ENCODE results near the gene ANKS1B.

Gene ANKS1B

GRCh38 chr12:99436584-99436983, 548.2 kb downstream of the ANKS1B start:
- FAIRE-seq: no peak

GRCh38 chr12:99435095-99435791, 549.5 kb downstream of the ANKS1B start:
- no peak for FAIRE-seq

GRCh38 chr12:99433155-99433554, 551.6 kb downstream of the ANKS1B start:
- no peak for FAIRE-seq

- peak; percentile 53 for FAIRE-seq
Observed at GRCh38 chr12:99431203-99431602, 553.5 kb downstream of the ANKS1B start.

GRCh38 chr12:99427104-99427503, 557.6 kb downstream of the ANKS1B start:
- no peak for FAIRE-seq

- FAIRE-seq: peak; percentile 91
Observed at GRCh38 chr12:99418379-99418778, 566.4 kb downstream of the ANKS1B start.

- FAIRE-seq: no peak
Observed at GRCh38 chr12:99413751-99414150, 571.0 kb downstream of the ANKS1B start.

- no peak for FAIRE-seq
Observed at GRCh38 chr12:99393763-99394162, 591.0 kb downstream of the ANKS1B start.

GRCh38 chr12:99392091-99392850, 592.5 kb downstream of the ANKS1B start:
- FAIRE-seq: no peak

GRCh38 chr12:99390707-99391106, 594.0 kb downstream of the ANKS1B start:
- FAIRE-seq: no peak

GRCh38 chr12:99389751-99390150, 595.0 kb downstream of the ANKS1B start:
- FAIRE-seq: no peak

- FAIRE-seq: no peak
Observed at GRCh38 chr12:99388671-99389195, 596.0 kb downstream of the ANKS1B start.

GRCh38 chr12:99387661-99388060, 597.1 kb downstream of the ANKS1B start:
- no peak for FAIRE-seq

- no peak for FAIRE-seq
Observed at GRCh38 chr12:99386907-99387306, 597.8 kb downstream of the ANKS1B start.

- no peak for FAIRE-seq
Observed at GRCh38 chr12:99383258-99383657, 601.5 kb downstream of the ANKS1B start.

- FAIRE-seq: no peak
Observed at GRCh38 chr12:99381992-99382391, 602.7 kb downstream of the ANKS1B start.

- FAIRE-seq: no peak
Observed at GRCh38 chr12:99380701-99381100, 604.0 kb downstream of the ANKS1B start.

- no peak for FAIRE-seq
Observed at GRCh38 chr12:99374023-99374422, 610.7 kb downstream of the ANKS1B start.

- FAIRE-seq: no peak
Observed at GRCh38 chr12:99372257-99372920, 612.3 kb downstream of the ANKS1B start.

- FAIRE-seq: no peak
Observed at GRCh38 chr12:99370421-99371138, 614.2 kb downstream of the ANKS1B start.

- FAIRE-seq: no peak
Observed at GRCh38 chr12:99367181-99367580, 617.6 kb downstream of the ANKS1B start.

- no peak for FAIRE-seq
Observed at GRCh38 chr12:99352269-99352668, 632.5 kb downstream of the ANKS1B start.

- no peak for FAIRE-seq
Observed at GRCh38 chr12:99343960-99344359, 640.8 kb downstream of the ANKS1B start.

All from islet of Langerhans (tissue), 1 donor.